GM12878 (cell line): ENCODE data around the gene MVK. TPM values are rescaled to one million over a fixed set of nuclear protein-coding genes. Genes with fewer than 3 reads are reported as not detected.

Source experiments
- ATAC-seq: fragments of 200-7000 bp; cut with Tn5 transposase; 3 replicates; pipeline ENCODE4 v1.9.1; 2020; ENCODE audit warnings: mild to moderate bottlenecking, moderate library complexity
- BruUV-seq: library from RNA; stranded (reverse); fragments of 400-500 nt; replicated peaks from 2 replicates; lab custom pipeline; 2021; lab: Mats Ljungman, UMichigan
- CTCF ChIA-PET: fragments of 300-600 bp; sonication (Branson Sonifier 250); formaldehyde crosslinking; extraction: SDS; loops from one replicate; lab custom pipeline; 2021; ENCODE audit warnings: inconsistent platforms; lab: Yijun Ruan, JAX
- POLR2A ChIA-PET: fragments of 350-600 bp; formaldehyde crosslinking; extraction: SDS; loops from one replicate; lab custom pipeline; 2021; ENCODE audit warnings: inconsistent platforms; lab: Charles Lee
- RAD21 ChIA-PET: fragments of 300-600 bp; sonication (Branson Sonifier 250); formaldehyde crosslinking; loops from one replicate; lab custom pipeline; 2023; ENCODE audit warnings: antibody characterized with exemption; ENCODE audit not compliant: unreplicated experiment; lab: Charles Lee
- SMC1A ChIA-PET: fragments of 300-600 bp; sonication (Branson Sonifier 250); formaldehyde crosslinking; loops from one replicate; lab custom pipeline; 2023; ENCODE audit not compliant: unreplicated experiment, uncharacterized antibody; lab: Charles Lee
- DNase-seq: peaks from one replicate; pipeline ENCODE4 v3.0.0-alpha.2; 2011; ENCODE audit warnings: low read depth, low spot score
- FAIRE-seq: peaks from 3 replicates; lab custom pipeline; 2011; peaks lifted over from hg19 to GRCh38; lab: Jason Lieb, UNC
- H2AFZ ChIP-seq: 2 replicates; pipeline ENCODE4 v1.6.0; 2011; ENCODE audit warnings: low read depth, low read length, control low read depth; ENCODE audit not compliant: control insufficient read depth
- H3K27ac ChIP-seq: 2 replicates; pipeline ENCODE4 v1.5.1; 2011; ENCODE audit warnings: control low read depth; ENCODE audit not compliant: control insufficient read depth, insufficient read depth
- H3K27me3 ChIP-seq, 2 experiments: replicated peaks in 1 of 2; 2 replicates each; pipeline versions ENCODE4 v1.6.0 to v1.6.1; 2011; ENCODE audit warnings: low read length in 1 of 2; ENCODE audit not compliant: control insufficient read depth in 2 of 2, insufficient read depth in 2 of 2
- H3K36me3 ChIP-seq, 2 experiments: 2 replicates each; pipeline ENCODE4 v1.5.1; 2011; ENCODE audit warnings: low read length in 1 of 2; ENCODE audit not compliant: control insufficient read depth in 2 of 2, insufficient read depth in 2 of 2
- H3K4me1 ChIP-seq: 2 replicates; pipeline ENCODE4 v1.6.1; 2011; ENCODE audit warnings: mild to moderate bottlenecking, low read length, moderate library complexity, mixed read lengths; ENCODE audit not compliant: control insufficient read depth, insufficient read depth
- H3K4me2 ChIP-seq: 2 replicates; pipeline ENCODE4 v1.6.0; 2011; ENCODE audit warnings: control low read depth; ENCODE audit not compliant: control insufficient read depth, insufficient read depth
- H3K4me3 ChIP-seq: fragments of 200-600 bp; sonication (generic); 2 replicates; pipeline ENCODE4 v1.5.1; 2016
- H3K79me2 ChIP-seq: 2 replicates; pipeline ENCODE4 v1.6.0; 2011; ENCODE audit warnings: low read length; ENCODE audit not compliant: control insufficient read depth, insufficient read depth
- H3K9ac ChIP-seq: 2 replicates; pipeline ENCODE4 v1.8.0; 2011; ENCODE audit warnings: low read length, control low read depth, mixed read lengths; ENCODE audit not compliant: control insufficient read depth, insufficient read depth
- H3K9me3 ChIP-seq: replicated peaks from 3 replicates; pipeline ENCODE4 v1.5.1; 2011; ENCODE audit warnings: mild to moderate bottlenecking, low read length; ENCODE audit not compliant: control insufficient read depth, insufficient read depth
- H4K20me1 ChIP-seq: 2 replicates; pipeline ENCODE4 v1.6.0; 2011; ENCODE audit not compliant: control insufficient read depth, insufficient read depth
- BCL3 ChIP-seq: IDR thresholded peaks from 2 replicates; pipeline ENCODE4 v1.6.1; 2011; ENCODE audit warnings: borderline replicate concordance, low read depth, mild to moderate bottlenecking, moderate library complexity, low read length; ENCODE audit not compliant: insufficient read depth, poor library complexity, severe bottlenecking
- HCFC1 ChIP-seq: fragments of 150-350 bp; IDR thresholded peaks from 2 replicates; pipeline ENCODE4 v1.6.1; 2014; ENCODE audit warnings: low read length
- MAX ChIP-seq: IDR thresholded peaks from 2 replicates; pipeline ENCODE4 v1.6.1; 2012; ENCODE audit warnings: low read depth, low read length, improper control_type of control experiment
- MTA3 ChIP-seq: IDR thresholded peaks from 2 replicates; pipeline ENCODE4 v1.6.1; 2012; ENCODE audit warnings: low read length, inconsistent platforms, borderline replicate concordance
- NKRF ChIP-seq: fragments of 450-650 bp; conservative IDR thresholded peaks from 2 replicates; pipeline ENCODE4 v1.6.1; 2017; ENCODE audit warnings: mild to moderate bottlenecking, moderate library complexity
- SUZ12 ChIP-seq: fragments of 200-600 bp; sonication (generic); IDR thresholded peaks from one replicate; pipeline ENCODE4 v1.6.1; 2018; ENCODE audit warnings: antibody characterized with exemption, mild to moderate bottlenecking; ENCODE audit not compliant: unreplicated experiment
- WGBS: methylation state at CpG from one replicate; pipeline ENCODE4 v1.1.6; 2016; ENCODE audit warnings: low lambda C conversion rate; ENCODE audit not compliant: insufficient replicate concordance, insufficient coverage; ENCODE audit errors: missing lambda C conversion rate; 5-methylcytosine and 5-hydroxymethylcytosine counted together
- in situ Hi-C: fragments of 300-500 bp; cut with MboI; formaldehyde crosslinking; loops from 9 replicates; pipeline ENCODE4 v1.14.3; 2018; ENCODE audit warnings: mixed read lengths
- intact Hi-C: fragments of 100-400 bp; cut with micrococcal nuclease; formaldehyde crosslinking; loops from one replicate; pipeline ENCODE4 v1.14.2; 2022; ENCODE audit not compliant: unreplicated experiment
- polyA plus RNA-seq, 11 experiments: library from polyadenylated mRNA; depleted of rRNA in 4 of 11; unstranded in 6 of 11; stranded (reverse) in 5 of 11; fragments of >200 nt; fragmentation: Nextera tagmentation in 4 of 11; fragmentation: Illumina TruSeq in 1 of 11; extraction: Ambion mirVana in 4 of 11; extraction: Trizol in 1 of 11; gene quantifications; 1 replicate in 1 of 11; 2 replicates in 10 of 11; pipeline versions ENCODE4 v1.2.1 to v1.2.3, GENCODE V29; 2011 to 2016; ENCODE audit warnings: inconsistent platforms in 2 of 11, missing spikeins in 2 of 11, low read depth in 1 of 11
- total RNA-seq, 4 experiments: library from RNA; depleted of rRNA in 3 of 4; stranded (reverse); fragments of >200 nt in 3 of 4; fragmentation: Illumina TruSeq in 1 of 4; extraction: Trizol in 1 of 4; gene quantifications; 2 replicates each; pipeline versions ENCODE4 v1.2.1 to v1.2.3, GENCODE V29; 2013 to 2021

The MVK gene
- total and polyA plus RNA-seq, 10 of the 15 experiments (the other 5 are each of a cell fraction or from before 2014, with no cell fraction given), result 0.24 to 46.7 (median 31.9) TPM

DNA sequence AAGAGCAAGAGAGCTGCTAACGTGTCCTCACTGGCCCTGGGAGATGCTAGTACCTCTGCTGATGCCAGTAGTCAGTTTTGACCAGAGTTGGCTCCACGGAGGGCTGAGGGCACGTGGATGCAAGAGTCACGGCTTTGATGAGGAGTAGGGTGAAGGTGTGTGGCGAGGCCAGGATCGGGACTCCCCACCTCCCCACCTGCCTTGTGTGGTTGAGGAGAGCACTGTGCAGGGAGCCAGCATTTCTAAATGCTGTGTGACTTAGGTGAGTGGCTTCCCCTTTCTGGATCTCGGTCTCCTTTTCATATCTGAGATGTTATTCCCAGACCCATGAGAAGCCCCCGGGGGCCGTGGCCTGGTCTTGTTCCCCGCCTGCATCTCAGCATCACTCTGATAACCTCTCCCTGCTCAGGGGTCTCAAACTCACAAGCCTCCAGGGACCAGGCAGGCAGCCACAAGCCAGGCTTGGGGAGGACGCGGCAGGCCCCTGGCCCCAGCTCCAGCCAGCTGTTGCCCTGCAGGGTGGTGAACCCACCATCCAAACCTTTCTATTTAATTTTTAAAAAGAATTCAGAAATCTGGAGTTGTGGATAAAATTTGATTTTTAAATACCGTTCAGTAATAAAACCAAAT is 32.1 kb downstream of the MVK start:
- no peak overlapping the region for H3K27ac ChIP-seq
- ChIA-PET CTCF (interaction anchor here (1.9 kb wide), 1 partner anchor 8 kb away, joined by 6 read pairs; no protein-coding TSS in a partner anchor), SMC1A (no interaction called here), POLR2A (no interaction called here), RAD21 (interaction anchor here (0.7 kb wide), 1 partner anchor 53 kb away, joined by 3 read pairs; no protein-coding TSS in a partner anchor)
- no peak overlapping the region for H3K4me2 ChIP-seq
- H3K79me2 ChIP-seq, result no peaks in the 10 kb centered on the region
- in situ Hi-C loops, result no loop called here
- no peaks in the 10 kb centered on the region for H3K27me3 ChIP-seq
- FAIRE-seq (no peak), DNase-seq (no peak), ATAC-seq (no peak)
- no peak overlapping the region for H2AFZ ChIP-seq
- intact Hi-C loops, result no loop called here
- no peaks in the 10 kb centered on the region for H3K36me3 ChIP-seq
- TF ChIP-seq MTA3 (no peak), MAX (no peak), SUZ12 (no peak), NKRF (no peak), HCFC1 (no peak), BCL3 (no peak)
- no peak overlapping the region for H3K4me3 ChIP-seq
- BruUV-seq, result no TSS peak
- WGBS, result 24% methylated on average over 13 of the region's 13 CpGs
- no peaks in the 10 kb centered on the region for H3K4me1 ChIP-seq
- no peaks in the 10 kb centered on the region for H4K20me1 ChIP-seq
- no peaks in the 10 kb centered on the region for H3K9me3 ChIP-seq
- no peak overlapping the region for H3K9ac ChIP-seq
